GM12873 (cell line): ENCODE measurements around the gene RPUSD1.

Source experiments
- TF ChIP-seq, protein P1 (sequence below): IDR thresholded peaks from 2 replicates; pipeline ENCODE4 v1.5.1; 2012; ENCODE audit warnings: low read depth, mild to moderate bottlenecking, moderate library complexity, low read length, control low read depth; ENCODE audit not compliant: insufficient read depth; ENCODE audit errors: missing control alignments

The RPUSD1 gene

DNA sequence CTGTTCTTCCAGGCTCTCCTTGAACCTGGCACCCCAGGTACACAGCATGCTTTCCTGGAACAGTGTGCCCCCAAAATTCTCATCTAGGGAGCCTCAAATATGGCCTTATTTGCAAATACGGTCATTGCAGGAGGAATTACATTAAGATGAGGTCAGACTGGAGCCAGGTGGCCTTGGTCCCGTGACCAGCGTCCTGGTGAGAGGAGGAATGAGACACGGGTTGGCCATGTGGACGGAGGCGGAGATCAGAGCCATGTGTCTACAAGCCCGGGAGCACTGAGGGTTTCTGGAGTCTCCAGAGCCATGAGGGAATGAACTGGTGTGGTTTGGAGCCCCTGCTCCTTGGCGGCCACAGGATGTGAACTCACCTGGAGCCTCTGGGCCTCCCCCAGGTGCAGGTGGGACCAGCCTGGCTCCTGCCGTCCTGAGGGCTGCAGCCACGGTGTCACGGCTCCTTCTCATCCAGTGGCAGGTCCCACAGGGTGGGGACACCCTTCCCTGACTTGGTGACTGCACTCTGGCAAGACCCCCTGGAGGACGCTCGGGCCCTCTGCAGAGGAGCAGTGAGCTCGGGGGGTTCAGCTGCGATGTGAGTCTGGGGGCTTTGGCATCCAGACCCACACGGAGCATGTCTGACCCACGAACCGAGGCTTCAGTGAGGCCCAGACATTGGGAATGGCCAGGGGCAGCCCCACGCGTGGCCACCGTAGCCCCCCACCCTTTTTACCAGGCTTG, 34.2 kb upstream of the RPUSD1 start:
- TF ChIP-seq, protein P1, sequence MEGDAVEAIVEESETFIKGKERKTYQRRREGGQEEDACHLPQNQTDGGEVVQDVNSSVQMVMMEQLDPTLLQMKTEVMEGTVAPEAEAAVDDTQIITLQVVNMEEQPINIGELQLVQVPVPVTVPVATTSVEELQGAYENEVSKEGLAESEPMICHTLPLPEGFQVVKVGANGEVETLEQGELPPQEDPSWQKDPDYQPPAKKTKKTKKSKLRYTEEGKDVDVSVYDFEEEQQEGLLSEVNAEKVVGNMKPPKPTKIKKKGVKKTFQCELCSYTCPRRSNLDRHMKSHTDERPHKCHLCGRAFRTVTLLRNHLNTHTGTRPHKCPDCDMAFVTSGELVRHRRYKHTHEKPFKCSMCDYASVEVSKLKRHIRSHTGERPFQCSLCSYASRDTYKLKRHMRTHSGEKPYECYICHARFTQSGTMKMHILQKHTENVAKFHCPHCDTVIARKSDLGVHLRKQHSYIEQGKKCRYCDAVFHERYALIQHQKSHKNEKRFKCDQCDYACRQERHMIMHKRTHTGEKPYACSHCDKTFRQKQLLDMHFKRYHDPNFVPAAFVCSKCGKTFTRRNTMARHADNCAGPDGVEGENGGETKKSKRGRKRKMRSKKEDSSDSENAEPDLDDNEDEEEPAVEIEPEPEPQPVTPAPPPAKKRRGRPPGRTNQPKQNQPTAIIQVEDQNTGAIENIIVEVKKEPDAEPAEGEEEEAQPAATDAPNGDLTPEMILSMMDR, result no peak

DNA sequence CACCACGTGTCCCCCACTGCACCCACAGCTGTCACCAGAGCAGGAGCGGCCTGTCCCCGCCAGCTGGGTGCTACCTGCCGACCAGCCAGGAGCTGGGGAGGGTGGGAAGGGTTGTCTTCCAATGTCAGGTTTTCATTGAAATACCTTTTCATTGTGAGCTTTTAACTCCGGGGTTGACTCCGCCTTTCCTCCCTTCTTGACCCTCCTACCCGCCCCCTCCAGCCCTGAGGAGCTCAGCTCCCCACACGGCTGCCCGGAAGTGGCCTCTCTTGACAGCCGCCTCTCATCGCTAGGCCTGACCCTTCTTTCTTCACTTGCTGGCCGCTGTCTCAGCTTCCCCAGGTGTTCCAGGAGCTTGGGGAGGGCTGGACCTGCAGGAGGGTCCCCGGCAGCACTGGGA, 33.6 kb upstream of the RPUSD1 start:
- TF ChIP-seq, protein P1, result no peak

DNA sequence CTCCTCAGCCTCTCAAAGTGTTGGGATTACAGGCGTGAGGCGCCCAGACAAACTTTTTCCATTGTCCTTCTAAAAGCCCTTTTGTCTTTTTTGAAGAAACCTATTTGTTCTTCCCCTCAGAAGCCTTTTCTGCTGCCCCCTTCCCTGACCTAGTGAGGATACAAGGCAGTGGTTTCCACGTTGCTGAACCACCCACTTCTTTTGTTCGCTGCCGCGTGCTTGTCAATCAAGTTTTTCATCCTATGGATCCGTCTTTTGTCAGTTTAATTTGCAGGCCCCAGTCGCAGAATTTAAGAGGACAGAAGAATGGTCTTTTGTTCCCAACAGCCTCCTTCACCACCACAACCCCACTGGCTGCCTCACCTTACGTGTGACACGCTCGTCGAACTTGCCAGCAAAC, 32.6 kb upstream of the RPUSD1 start:
- TF ChIP-seq, protein P1, result no peak

DNA sequence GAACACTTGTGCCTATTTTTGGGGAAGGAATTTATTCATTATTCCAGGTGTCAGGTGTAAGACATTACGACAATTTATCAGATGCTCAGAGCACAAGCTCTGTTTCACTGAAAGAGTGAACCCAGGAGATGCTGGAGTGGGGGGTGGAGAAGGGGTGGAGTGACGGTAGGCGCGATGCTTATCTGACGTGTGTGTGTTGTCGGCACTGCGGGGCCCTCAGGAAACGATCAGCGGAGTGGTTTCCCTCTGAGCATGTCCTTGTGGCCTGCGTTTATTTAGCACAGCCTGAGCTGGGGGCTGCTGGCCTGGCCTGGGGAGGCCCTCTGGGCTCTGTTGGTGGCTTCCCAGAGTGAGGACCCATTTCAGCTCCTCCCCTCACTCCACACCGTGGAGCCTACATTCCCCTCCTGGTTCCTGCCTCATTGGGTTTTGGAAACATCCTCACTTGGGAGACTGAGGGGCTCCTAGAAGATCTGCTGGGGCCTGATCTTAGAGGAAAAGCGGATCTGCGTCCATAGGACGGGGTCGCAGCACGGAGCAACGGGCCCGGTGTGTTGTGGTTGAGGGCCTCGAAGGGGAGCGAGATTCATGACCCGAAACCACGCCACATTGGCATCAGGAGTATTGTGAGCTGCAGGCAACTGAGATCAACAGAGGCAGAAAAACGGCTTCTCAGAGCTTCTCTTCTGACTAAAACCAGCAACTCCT, 31.3 kb upstream of the RPUSD1 start:
- TF ChIP-seq, protein P1, result no peak

DNA sequence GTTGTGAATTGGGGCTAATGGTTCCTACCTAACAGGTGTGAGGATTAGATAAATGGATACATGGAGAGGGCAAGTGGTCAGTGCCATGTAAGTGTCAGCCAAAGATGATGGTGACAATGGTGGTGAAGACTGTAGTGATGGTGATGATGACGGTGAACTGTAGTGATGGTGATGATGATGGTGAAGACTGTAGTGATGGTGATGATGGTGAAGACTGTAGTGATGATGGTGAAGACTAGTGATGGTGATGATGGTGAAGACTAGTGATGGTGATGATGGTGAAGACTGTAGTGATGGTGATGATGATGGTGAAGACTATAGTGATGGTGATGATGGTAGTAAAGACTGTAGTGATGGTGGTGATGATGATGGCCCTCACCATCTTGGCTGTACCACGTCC, 30.4 kb upstream of the RPUSD1 start:
- TF ChIP-seq, protein P1, result no peak

DNA sequence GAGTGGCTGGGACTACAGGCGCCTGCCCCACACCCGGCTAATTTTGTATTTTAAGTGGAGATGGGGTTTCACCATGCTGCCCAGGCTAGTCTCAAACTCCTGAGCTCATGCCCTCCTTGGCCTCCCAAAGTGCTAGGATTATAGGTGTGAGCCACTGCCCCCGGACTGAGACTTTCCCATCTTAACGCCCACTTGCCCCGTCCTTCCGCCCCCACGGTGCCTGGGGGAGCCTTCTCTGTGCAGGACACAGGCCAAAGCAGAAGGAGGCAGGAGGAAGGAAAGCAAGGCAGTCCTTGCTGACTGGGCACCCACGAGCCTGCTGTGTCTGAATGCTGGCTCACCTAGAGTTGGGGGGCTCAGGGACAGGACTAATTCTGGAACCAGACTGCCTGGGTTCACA, 30.0 kb upstream of the RPUSD1 start:
- TF ChIP-seq, protein P1, result no peak

DNA sequence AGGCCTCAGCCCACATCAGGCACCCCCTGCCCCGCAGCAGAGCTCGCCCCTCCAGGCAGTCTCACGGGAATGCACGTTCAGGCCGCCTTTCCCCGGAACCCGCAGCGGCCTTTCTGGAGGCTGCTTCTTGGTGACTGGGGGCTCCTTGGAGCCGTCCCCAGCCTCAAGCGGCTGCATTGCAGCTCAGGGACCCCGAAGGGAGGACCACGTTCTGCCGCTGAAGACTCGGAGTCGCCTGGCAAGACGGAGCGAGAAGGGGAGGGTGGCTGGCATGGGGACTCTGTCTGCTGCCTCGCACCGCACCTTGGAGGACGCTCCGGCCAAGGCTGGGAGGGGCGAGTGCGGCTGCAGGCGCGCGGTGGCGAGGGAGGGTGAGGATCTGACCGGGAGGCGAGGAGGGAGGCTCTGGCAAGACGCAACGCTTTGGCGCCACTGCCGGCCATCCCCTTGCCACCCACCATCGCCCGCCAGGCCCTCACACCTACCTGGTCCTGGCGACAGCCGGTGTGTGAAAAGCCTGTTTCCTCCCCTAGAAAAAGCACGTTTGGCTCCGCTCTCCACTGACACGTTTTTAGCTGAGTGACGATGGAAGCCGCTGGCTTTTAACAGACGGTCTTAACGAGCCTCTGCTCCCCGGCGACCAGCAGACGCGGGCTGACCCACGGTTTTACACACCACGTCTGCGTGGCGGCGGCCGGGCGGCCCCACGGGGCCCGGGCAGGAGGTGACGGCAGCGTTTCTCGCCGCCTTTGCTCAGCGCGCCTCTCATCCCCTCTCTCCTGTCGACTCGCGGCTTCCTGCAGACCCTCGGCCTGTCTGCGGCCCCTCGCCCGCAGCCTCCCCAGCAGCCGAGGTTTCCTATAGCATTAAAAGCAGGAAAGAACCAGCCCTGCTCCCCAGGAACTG, 29.1 kb upstream of the RPUSD1 start:
- TF ChIP-seq, protein P1, result no peak
